Kidney epithelial cell (primary cell): Measurements from ENCODE around the gene TNFAIP8L3. TPM values are rescaled to one million over a fixed set of nuclear protein-coding genes. Genes with fewer than 3 reads are reported as not detected.

Experiments
- DNase-seq: peaks from one replicate; pipeline ENCODE4 v3.0.0-alpha.2; 2010; ENCODE audit warnings: low read depth
- H3K27me3 ChIP-seq: 2 replicates; pipeline ENCODE4 v1.6.0; 2011; ENCODE audit warnings: low read length; ENCODE audit not compliant: control insufficient read depth, insufficient read depth
- H3K36me3 ChIP-seq: 2 replicates; pipeline ENCODE4 v1.5.1; 2011; ENCODE audit warnings: low read length; ENCODE audit not compliant: control insufficient read depth, insufficient read depth
- H3K4me3 ChIP-seq: 2 replicates; pipeline ENCODE4 v1.5.1; 2011; ENCODE audit warnings: low read depth, mild to moderate bottlenecking, control low read depth, low read length
- total RNA-seq: library from RNA; depleted of rRNA; stranded (reverse); fragments of >200 nt; gene quantifications from 2 replicates; pipeline ENCODE4 v1.2.3, GENCODE V29; 2015
- TF ChIP-seq, protein P1 (sequence below): IDR thresholded peaks from 2 replicates; pipeline ENCODE4 v1.5.1; 2011; ENCODE audit warnings: mild to moderate bottlenecking, moderate library complexity, low read length, control low read depth, inconsistent platforms; ENCODE audit not compliant: insufficient read depth, poor library complexity, severe bottlenecking

Gene TNFAIP8L3
- total RNA-seq, 1 donor from 2014 or later = 0.92 TPM

DNA sequence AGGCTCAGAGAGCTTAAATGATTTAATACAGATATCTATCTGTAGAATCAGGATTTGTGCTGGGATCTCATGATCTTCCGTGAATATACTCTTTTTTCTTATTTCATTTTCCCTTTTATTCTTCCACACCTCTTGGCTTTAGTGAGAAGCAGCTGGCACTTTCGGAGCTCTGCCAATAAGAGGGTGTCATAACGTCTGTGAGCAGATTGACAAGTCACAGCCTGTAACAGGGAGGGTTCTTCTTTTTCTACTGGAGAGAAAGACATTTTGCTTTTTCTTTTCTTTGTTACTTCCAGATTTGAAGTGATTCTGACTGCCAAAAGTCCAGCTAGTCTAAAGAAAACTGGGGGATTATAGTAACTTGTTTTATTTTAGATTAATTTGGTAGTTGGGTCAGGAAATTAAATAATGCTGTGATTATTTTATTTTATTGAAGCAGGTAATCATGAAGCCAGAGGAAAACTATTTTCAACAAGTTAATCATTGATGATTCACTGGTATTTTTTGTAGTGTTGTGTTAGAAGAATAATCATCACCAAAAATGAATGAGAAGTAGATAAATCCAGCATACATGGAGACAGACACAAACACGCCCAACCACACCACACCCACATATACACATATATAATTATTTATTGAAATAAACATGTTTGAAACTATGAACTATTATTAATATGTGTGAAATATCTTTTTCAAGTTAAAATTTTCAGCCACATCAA lies 69.8 kb downstream of the TNFAIP8L3 start:
- TF ChIP-seq, protein P1, sequence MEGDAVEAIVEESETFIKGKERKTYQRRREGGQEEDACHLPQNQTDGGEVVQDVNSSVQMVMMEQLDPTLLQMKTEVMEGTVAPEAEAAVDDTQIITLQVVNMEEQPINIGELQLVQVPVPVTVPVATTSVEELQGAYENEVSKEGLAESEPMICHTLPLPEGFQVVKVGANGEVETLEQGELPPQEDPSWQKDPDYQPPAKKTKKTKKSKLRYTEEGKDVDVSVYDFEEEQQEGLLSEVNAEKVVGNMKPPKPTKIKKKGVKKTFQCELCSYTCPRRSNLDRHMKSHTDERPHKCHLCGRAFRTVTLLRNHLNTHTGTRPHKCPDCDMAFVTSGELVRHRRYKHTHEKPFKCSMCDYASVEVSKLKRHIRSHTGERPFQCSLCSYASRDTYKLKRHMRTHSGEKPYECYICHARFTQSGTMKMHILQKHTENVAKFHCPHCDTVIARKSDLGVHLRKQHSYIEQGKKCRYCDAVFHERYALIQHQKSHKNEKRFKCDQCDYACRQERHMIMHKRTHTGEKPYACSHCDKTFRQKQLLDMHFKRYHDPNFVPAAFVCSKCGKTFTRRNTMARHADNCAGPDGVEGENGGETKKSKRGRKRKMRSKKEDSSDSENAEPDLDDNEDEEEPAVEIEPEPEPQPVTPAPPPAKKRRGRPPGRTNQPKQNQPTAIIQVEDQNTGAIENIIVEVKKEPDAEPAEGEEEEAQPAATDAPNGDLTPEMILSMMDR = no peak
- Histone ChIP-seq H3K4me3 (no peak overlapping the region), H3K36me3 (no peaks in the 10 kb centered on the region), H3K27me3 (no peaks in the 10 kb centered on the region)
- DNase-seq = no peak

DNA sequence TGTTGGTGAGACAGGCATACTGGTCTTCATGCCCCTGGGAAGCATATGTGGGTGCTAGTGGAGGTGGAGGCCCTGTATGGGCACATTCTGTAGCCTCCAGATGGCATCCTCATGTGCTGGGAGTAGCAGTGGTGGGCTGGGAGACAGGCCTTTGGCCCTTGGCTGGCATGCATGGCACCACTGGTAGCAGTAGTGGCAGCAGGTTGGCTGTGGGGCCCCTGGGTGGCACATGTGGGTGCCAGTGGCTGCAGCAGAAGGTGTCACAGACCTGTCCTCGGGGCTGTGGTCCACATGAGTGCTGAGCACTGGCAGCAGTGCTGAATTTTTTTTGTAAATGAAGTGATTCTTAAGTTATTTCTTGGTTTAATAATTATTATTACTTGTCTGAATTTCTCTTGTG lies 71.2 kb downstream of the TNFAIP8L3 start:
- H3K36me3 ChIP-seq = no peaks in the 10 kb centered on the region
- TF ChIP-seq, protein P1 = no peak
- DNase-seq = no peak
- H3K27me3 ChIP-seq = no peaks in the 10 kb centered on the region
- H3K4me3 ChIP-seq = no peak overlapping the region

GRCh38 chr15:51022206-51022605 lies 72.5 kb downstream of the TNFAIP8L3 start:
- H3K27me3 ChIP-seq = no peaks in the 10 kb centered on the region
- no peaks in the 10 kb centered on the region for H3K36me3 ChIP-seq
- H3K4me3 ChIP-seq = no peak overlapping the region
- TF ChIP-seq, protein P1 = no peak
- no peak for DNase-seq

- Histone ChIP-seq H3K27me3 (no peaks in the 10 kb centered on the region), H3K36me3 (no peaks in the 10 kb centered on the region), H3K4me3 (no peak overlapping the region)
- TF ChIP-seq, protein P1 = no peak
- DNase-seq = no peak
Measured at GRCh38 chr15:51016615-51017014, 78.1 kb downstream of the TNFAIP8L3 start.

DNA sequence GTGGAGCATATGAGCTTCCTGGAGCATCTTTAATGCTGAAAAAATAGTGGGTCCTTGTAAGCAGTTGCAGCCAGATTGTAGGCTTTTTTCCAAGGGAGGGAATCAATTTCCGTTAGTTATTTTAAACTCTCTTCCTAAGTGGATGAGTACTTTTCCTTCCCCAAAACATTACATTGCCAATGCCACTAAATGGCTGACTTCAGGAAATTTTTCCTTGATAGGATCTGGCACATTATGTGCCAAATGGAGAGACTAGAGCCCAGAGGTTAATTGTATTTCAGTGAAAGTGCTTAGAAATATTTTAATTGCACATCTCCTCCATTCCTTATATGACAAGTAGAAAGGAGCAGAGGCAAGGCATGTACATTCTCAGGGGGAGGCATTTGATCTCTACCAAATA lies 83.5 kb downstream of the TNFAIP8L3 start:
- H3K4me3 ChIP-seq = no peak overlapping the region
- TF ChIP-seq, protein P1 = no peak
- H3K27me3 ChIP-seq = no peaks in the 10 kb centered on the region
- no peaks in the 10 kb centered on the region for H3K36me3 ChIP-seq
- DNase-seq = no peak

DNA sequence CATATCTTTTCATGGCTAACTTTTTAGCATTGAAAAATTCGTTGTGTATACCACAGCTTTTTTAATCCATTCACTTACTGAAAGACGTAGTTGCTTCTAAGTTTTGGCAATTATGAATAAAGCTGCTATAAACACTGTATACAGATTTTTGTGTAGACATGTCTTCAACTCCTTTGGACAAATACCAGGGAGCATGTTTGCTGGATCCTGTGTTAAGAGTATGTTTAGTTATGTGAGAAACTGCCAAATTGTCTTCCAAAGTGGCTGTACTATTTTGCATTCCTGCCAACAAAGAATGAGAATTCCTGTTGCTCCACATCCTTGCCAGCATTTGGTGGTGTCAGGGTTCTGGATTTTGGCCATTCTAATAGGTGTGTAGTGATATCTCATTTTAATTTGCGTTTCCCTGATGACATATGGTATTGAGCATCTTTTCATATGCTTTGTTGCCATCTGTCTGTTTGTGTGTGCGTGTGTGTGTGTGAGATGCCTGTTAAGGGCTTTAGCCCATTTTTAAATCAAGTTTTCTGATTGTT lies 87.5 kb downstream of the TNFAIP8L3 start:
- no peak for DNase-seq
- no peaks in the 10 kb centered on the region for H3K27me3 ChIP-seq
- TF ChIP-seq, protein P1 = no peak
- H3K36me3 ChIP-seq = peaks cover 1% of the 10 kb centered on the region
- H3K4me3 ChIP-seq = no peak overlapping the region
